Measurements from ENCODE around the gene FYN. TPM values are rescaled to one million over a fixed set of nuclear protein-coding genes. Genes with fewer than 3 reads are reported as not detected.

Gene FYN
- total and polyA plus RNA-seq, 9 of the 15 experiments (the other 6 are each of a cell fraction or from before 2014, with no cell fraction given) = 2.9 to 22.1 (median 11.4) TPM

- no peak for TF ChIP-seq ZNF318 (IDR thresholded peaks at IDR 0.05; ENCODE audit: borderline replicate concordance in 1 of 2, low read depth in 1 of 2)
- TF ChIP-seq ZNF707 (CRISPR knock-in tag; conservative IDR thresholded peaks at IDR 0.05) = no peak
- no peak for TF ChIP-seq ZNF583 (CRISPR knock-in tag; IDR thresholded peaks at IDR 0.05)
- TF ChIP-seq MEIS2 (IDR thresholded peaks at IDR 0.05; ENCODE audit: partially characterized antibody) = no peak
- no peak for TF ChIP-seq PPARD (CRISPR knock-in tag; IDR thresholded peaks at IDR 0.05)
- TF ChIP-seq AFF1 (IDR thresholded peaks at IDR 0.05; ENCODE audit: low read depth in 1 of 2, partially characterized antibody in 2 of 2) = no peak
- no peak for TF ChIP-seq HMG20A (CRISPR knock-in tag; conservative IDR thresholded peaks at IDR 0.05)
- TF ChIP-seq ZFP30 (CRISPR knock-in tag; IDR thresholded peaks at IDR 0.05; ENCODE audit: borderline replicate concordance) = no peak
- TF ChIP-seq ETV5 (CRISPR knock-in tag; IDR thresholded peaks at IDR 0.05; ENCODE audit: low read depth) = no peak
- no peak for TF ChIP-seq E4F1 (CRISPR knock-in tag; IDR thresholded peaks at IDR 0.05; ENCODE audit: borderline replicate concordance)
- TF ChIP-seq ZSCAN32 (CRISPR knock-in tag; IDR thresholded peaks at IDR 0.05) = no peak
- TF ChIP-seq CBFA2T3 (IDR thresholded peaks at IDR 0.05) = no peak
- no peak for TF ChIP-seq FOS (IDR thresholded peaks at IDR 0.05; ENCODE audit: extremely low read depth, insufficient read length)
Observed at GRCh38 chr6:111842271-111842822, 30.9 kb downstream of the FYN start (continued).

All from K562 (cell line).